ENCODE results near the gene CEP128.

CEP128 gene

DNA sequence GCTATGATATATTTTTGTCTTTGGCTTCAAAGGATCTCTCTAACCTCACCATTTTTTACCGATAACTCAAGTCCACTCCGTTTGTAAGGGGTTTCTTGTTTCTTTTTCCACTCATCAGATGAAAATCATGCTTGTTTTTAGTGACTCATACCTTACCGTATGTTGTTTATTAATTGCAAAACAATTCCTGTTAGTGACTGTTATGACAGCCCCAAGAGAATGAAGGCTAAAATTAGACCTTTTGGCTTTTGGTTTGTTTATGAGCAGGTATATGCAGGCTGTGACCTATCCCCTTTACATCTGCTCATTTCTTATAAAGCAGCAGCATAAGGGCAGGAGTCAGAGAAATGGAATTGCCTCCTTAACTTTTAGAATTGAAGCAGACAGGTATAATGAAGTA is 319.8 kb downstream of the CEP128 start:
- DNase-seq (ENCODE audit: low read depth in 2 of 3, low spot score in 1 of 3): no peak

DNA sequence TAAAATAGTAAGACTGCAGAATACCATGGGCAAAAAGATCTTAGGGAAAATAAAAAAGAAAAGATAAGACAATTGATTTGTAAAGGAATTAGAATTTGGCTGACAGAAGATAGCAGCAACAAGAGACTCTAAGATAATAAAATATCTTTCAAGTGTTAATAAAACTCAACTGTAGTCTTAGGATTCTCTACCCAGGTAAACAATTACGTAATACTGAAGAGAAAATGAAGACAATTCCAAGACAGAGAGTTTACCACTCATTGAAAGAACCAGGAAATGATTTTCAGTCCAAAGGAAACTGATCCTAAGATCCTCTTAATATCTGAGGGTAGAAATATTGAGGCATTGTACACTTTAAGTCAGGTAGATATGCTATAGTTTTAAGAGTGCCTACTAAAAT is 321.1 kb downstream of the CEP128 start:
- no peak for DNase-seq (ENCODE audit: low read depth in 2 of 3, low spot score in 1 of 3)

DNA sequence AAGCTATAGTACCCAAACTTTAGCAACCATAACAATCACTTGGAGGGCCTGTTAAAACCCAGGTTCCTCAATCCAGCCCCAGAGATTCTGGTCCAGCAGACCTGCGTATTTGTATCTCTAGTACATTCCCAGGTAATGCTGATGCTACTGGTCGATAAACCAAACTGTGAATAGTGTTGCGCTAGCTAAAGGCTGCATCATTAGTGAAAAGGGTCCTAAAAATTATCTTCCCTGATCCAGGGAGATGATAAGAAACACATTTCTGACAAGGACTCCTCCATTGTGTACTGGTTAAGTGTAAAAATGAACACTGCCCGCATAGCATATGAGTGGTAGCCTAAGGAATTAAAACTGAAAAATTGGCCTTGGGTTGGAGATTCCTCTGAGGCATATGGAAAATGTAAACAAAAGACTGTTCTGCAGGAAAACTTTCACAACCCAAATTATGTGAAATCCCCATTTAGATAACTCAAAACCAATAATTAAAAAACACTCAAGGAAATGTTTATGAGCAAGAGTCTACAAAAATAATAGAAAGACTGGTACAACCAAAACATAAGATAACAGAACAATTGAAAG is 322.7 kb downstream of the CEP128 start:
- no peak for DNase-seq (ENCODE audit: low read depth in 2 of 3, low spot score in 1 of 3)

DNA sequence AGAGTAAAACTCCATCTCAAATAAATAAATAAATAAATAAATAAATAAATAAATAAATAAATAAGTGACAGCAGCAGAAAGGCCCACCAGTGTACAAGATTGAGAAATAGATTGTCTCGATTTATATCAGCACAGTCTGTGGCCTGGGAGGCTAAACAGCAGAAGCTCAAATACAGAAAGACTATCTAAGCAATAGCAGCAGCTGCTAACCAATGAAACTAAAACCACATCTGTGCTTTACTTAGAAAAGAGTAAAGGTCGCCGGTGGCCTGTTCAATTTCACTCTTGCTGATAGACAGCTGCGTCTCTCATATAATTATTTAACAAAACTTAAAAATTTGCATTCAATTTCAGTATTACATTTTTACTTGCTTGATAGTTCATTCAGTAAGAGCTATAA is 325.7 kb downstream of the CEP128 start:
- no peak for DNase-seq (ENCODE audit: low read depth in 2 of 3, low spot score in 1 of 3)

DNA sequence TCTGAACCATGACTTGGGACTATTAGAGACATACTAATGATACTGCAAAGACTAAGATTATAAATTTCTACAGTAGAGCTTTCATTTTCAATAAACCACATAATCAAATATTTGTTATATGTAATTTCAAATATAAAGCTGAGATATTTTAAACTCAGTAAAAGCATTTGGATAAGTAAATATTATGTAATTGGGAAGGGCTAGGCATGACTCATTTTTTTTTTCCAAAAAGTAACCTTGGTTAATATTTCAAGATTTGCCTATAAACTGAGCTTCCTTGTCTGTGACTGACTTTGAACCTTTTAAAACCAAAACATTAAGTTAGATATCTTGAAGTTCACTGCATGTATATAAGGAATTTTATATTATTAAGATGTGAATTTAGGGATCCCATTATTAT is 332.5 kb downstream of the CEP128 start:
- DNase-seq (ENCODE audit: low read depth in 2 of 3, low spot score in 1 of 3): no peak

DNA sequence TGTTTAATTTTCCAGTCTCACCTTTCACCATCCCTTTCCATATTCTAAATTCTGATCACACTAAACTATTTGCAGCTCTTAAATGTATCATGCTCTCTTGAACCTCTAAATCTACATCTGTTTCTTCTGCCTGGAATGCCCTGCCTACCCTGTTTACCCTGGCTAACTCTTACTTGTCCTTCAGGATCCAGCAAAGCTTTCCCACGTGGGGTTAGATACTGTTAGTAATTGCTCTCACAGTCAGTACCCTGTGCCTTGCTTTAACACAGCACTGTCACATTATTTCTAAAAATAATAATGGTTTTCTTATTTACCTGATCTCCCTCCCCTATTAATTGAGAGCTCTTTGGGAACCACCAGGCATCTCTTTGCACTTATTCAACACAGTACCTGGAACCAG is 333.0 kb downstream of the CEP128 start:
- DNase-seq (ENCODE audit: low read depth in 2 of 3, low spot score in 1 of 3): no peak

DNA sequence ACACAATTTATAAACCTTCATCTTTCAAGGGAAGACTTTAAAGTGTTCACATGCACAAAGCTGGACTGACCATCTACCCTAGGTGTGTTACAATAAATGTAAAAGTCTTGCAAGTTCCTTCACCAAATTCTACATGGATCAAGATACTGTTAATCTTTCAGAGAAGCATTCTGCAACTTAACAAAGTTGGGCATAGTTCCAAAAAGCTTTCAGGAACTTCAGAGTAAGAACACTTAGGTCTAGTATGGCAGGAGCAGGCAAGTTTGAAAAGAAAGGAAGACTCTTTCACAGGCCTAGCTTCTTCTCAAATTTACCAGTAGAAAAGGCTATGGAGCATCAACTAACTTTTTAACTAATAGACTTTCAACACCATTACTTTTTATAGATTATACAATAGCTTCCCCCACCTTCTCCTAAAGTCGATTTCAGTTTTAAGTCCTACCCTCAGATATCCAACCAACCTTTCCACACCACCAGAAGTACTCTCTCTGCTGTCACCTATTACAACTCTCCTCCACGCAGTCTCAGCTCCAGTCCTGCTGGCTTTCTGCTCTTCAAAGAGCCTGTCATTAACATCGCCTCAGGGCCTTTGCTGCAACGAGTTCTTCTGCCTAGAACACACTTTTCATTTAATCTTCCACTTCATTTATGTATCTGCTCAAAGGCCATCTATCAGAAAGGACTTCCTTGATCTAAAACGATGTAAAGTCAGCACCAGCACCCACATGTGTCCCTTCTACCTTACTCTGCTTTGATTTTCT is 333.9 kb downstream of the CEP128 start:
- no peak for DNase-seq (ENCODE audit: low read depth in 2 of 3, low spot score in 1 of 3)

DNA sequence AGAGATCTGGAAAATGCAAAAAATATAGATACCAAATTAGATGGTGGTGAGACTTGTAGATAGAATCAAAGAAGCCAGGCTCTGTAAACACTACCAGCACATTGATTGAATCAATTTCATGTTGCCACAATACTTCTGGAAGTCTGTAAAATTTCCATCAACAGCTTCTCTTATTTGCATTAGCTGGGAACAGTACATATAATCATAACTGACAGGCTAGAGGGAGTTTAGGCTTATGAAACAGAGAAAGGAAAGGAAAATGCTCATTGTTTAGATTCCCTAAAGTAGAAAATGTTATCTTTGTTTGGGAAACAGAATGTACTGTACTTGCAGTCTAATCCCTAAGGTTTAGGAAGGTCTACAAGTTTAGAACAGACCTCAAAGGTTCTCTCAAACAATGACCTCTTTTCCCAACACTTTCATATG is 335.2 kb downstream of the CEP128 start:
- DNase-seq (ENCODE audit: low read depth in 2 of 3, low spot score in 1 of 3): no peak

DNA sequence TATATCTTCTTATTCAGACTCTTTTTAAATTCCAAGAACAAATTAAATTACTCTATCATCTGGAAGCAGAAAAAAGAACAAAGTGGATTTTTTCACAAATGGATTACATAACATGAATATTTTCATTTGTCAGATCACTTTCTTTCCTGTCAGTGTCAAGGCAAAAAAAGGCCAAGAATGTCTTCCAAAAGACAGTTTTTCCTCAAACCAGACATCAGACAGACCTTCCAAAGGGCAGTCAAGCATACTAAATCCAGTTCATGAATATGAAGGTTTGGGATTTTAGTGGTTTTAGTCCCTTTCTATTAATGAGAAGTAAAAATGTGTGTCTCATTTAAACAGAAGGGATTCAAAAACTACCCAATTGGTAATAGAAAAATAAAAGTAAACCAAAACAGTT is 336.0 kb downstream of the CEP128 start:
- DNase-seq (ENCODE audit: low read depth in 2 of 3, low spot score in 1 of 3): no peak

DNA sequence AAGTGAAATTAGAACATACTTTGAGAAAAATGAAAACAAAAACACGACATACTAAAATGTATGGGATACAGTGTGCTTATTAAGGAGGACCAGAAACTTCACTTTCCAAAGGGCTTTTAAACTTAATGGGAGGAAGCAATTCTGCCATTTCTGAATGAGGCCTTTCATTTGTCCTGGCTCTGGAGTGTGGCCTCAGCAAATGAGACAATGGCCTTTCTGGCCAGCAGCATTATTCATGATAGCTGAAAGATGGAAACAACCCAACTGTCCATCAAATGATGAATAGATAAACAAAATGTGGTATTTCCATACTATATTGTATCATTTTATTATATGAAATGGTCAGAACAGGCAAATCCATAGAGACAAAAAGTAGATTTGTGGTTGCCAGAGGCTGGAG is 338.6 kb downstream of the CEP128 start:
- no peak for DNase-seq (ENCODE audit: low read depth in 2 of 3, low spot score in 1 of 3)

DNA sequence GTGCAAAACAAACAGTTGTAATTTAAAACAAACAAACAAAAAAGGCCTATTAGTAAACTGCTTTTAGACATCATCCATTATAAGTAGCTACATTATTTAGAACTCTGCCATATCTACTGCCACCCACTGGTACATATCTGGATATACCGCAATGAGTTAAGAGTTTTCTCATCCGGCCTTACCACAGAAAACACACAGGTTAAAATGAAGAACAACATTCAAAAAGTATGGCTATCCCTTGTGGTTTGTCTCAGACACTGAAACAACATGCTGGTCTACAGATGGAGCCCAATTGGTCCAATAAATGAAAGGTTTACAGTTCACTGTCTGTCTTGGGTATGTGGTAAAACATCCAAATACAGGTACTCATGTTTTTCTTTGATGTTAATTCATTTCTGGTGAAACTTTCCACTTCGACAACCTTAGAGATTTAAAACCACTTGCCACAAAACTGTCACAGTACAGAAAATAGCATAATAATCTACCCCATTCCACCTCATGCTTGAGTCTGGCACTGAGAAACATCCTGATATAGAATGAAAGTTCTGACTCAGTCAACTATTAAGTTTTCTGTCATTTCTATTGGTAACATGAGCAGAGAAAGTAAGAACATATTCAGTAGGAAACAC is 354.3 kb downstream of the CEP128 start:
- DNase-seq (ENCODE audit: low read depth in 2 of 3, low spot score in 1 of 3): peak in 1 of 3 donors; percentile 7

DNA sequence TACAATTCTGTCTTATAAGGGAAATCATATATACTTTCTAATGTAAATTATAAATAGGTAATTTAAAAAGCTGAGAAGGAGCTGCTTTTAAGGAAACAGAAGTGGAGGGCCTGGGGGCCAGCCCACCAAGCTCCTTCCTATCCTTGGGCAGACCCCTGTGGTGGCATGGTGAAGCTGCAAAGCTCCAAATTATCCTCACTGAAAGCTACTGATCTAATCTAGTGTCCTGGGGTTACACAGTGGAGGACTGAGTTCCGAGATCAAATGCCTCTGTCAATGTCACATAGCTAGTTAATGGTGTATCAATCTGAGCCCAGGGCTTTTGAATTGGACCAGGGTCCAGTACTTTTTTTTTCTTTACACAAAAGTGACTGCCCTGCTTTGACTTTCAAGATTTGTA is 355.4 kb downstream of the CEP128 start:
- no peak for DNase-seq (ENCODE audit: low read depth in 2 of 3, low spot score in 1 of 3)

DNA sequence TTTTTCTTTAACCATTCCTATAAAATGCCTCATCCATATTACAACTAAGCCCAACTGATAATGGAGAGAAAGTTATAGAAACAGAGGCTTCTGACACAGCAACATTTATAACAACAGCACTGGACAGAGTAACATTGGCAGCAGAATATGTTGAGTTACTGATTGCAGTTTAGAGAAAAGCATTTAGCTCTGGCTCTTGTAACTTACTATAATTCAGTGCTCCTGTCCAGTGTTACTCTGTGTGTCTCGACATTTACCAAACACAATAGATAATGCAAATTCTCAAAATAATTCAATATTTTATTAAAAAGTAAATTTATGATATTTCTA is 356.1 kb downstream of the CEP128 start:
- no peak for DNase-seq (ENCODE audit: low read depth in 2 of 3, low spot score in 1 of 3)

DNA sequence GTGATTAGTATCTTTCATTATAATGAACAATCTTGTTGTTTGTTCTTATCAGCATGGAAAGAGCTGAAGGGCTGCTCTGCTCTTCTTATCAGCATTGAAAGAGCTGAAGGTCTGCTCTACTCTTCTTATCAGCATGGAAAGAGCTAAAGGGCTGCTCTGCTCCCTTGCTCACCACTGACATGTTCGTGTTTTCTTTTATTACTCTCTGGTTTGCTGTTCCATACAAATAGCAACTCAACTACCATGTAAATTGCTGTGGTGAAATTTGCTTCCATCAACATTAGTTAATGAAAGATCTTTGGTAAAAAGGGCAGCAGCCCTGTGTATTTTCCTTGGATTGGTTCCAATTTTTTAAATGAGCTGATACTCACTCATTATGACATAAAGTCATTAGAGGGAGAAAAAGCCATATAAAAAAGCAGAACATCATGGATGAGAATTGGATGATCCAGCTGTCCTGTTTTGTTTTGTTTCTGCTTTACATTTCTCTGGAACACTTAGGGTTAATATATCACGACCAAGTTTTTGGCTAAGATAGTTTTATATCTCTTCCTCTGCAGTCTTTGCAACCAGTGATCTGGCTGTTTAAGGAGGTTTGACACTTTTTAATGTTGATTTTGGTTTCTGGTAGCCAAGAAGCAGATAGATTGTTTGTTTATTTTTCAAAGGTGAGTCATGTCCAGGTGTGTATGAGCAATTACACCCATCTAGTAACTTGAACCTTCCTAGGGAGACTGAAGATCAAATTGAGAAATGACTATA is 356.6 kb downstream of the CEP128 start:
- DNase-seq (ENCODE audit: low read depth in 2 of 3, low spot score in 1 of 3): no peak

DNA sequence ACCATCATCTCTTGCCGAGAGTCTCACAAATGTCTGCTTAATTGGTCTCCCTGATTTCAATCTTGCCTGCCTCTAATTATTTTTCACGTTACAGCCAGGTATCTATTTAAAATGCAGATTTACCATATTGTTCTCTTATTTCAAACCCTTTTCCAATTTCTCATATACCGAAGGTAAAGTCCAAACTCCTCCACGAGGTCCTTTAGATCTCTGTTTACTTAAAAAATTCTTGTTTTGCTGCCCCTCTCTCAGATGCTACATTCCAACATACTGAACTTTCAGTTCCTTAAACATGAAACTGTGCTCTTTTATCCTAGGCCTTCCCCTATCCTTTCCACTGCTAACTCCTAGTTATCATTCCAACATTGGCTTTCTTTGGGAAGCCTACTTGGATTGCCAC is 363.9 kb downstream of the CEP128 start:
- no peak for DNase-seq (ENCODE audit: low read depth in 2 of 3, low spot score in 1 of 3)

DNA sequence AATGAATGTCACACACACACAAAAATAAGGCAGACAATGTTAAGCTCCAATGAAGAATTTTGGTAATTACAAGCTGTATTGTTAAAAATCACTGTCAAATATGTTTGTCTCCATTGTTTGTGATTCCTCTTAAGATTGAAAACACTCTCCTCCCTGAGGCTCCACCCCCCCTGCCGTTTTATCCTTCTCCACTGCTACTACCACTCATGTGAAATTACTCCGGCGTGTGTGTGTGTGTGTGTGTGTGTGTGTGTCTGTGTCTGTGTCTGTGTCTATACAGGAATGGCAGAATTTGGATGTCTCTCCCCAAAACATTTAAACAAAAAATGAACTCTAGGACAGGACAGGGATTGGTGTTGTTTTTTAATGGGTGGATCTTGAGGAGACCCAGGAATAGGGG is 365.1 kb downstream of the CEP128 start:
- no peak for DNase-seq (ENCODE audit: low read depth in 2 of 3, low spot score in 1 of 3)

DNA sequence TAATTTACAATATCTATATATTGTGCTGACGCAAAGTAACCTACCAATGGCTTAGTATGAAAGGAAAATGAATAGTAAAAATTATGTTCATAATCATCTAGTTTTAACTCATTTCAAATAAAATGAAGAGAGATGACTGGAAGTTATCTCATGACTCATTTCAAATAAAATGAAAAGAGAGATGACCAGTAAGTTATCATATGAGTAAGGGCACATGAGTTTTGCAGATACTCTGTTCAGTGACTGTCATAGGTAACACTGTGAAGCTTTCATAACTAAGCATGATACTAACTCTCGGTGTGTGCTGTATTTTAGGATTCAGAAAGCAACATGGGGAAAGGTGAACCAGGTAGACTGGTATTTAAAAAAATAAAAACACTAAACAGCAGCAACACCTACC is 365.8 kb downstream of the CEP128 start:
- DNase-seq (ENCODE audit: low read depth in 2 of 3, low spot score in 1 of 3): no peak

DNA sequence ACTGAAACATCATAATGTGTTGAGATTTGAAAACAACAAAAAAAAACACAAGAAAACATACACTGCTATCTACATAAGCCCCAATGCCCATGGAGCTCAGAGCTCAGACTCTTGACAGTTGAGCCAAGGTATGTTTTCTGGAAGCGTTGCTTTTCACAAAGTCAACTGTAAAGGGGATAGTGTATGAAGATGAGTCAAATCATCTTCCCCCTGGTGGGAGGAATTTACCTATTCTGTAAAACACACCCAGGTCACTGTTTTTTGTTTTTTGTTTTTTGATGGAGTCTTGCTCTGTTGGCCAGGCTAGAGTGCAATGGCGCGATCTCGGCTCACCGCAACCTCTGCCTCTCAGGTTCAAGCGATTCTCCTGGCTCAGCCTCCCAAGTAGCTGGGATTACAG is 368.9 kb downstream of the CEP128 start:
- DNase-seq (ENCODE audit: low read depth in 2 of 3, low spot score in 1 of 3): no peak

DNA sequence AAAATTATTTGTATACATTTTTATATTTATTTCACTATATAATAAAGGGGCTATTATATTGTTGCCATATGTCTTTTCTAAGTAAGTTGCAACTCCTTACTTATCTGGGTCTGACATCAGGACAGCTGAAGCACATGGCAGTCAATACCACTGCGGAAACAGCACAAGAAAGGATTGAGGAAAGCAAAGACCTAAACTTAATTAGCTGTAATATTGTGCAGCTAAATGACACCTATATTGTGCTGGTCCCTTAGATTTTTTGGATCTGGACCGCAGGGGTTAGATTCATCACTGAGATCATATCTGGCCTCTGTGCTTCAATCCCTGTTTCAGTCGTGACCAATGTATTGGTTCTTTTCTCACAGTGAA is 370.6 kb downstream of the CEP128 start:
- DNase-seq (ENCODE audit: low read depth in 2 of 3, low spot score in 1 of 3): no peak

DNA sequence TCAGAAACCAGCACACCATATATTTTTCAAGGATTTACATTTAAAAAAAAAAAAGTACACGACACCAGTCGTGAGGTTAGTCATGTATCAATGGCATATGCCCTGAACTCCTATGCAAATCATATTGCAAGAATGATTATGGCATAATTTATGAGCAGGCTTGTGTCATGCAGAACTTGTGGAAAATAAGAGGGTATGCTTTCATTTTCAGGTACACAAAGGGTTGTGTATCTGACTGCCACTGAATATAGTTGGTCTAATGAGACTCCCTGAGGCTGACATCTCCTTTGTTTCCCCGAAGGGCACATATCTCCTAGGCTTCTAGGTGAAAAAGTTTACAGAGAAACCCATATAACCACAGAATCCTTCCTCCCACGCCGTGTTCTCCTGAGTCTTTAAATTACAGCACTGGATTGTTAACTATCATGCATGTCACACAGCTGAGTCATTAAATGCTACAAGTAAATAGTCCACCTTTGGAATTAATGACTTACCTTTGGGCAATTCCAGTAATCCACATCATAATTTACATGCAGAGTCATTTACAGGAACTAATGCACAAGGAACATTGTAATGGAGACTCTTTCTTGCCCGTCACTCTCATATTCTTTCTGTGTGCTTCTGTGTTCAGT is 373.5 kb downstream of the CEP128 start:
- DNase-seq (ENCODE audit: low read depth in 2 of 3, low spot score in 1 of 3): peak in 1 of 3 donors; percentile 2

DNA sequence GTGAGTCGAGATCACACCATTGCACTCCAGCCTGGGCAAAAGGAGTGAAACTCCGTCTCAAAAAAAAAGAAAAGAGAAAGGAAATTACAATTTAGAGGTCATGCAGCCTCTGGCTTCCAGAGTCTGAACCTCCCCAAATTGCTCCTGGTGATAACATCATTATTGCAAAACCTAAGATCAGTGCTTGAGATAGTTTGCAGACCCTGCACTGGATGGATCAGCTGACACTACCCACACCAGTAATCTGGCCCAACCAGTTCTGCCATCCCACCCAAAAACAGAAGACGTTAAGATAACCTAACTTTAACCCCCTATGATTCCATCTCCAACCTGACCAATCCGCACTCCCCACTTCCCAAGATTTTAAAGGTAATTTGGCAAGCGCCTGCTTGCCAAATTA is 376.5 kb downstream of the CEP128 start:
- DNase-seq (ENCODE audit: low read depth in 2 of 3, low spot score in 1 of 3): no peak

DNA sequence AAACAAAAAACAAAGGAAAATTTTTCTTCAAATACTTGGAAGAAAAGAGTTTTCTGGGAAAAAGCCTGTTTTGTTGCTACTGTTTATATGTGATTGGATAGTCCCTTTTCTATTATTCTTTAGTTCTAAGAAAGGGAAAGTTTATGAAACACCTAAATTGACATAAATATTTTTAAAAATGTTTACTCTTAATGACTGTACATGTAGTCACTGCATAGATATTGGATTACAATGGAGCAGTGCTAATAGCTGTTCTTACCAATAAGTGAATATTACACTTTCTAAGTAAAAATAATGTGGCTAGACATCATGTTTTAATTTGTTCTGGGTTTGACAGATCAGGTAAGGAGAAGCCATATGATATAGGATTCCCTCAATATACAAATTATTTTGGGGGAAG is 377.5 kb downstream of the CEP128 start:
- DNase-seq (ENCODE audit: low read depth in 2 of 3, low spot score in 1 of 3): no peak
